ENCODE data around the gene LSM5. TPM values are rescaled to one million over a fixed set of nuclear protein-coding genes. Genes with fewer than 3 reads are reported as not detected.

The LSM5 gene
- total RNA-seq, 1 donor from 2014 or later = 168 TPM

DNA sequence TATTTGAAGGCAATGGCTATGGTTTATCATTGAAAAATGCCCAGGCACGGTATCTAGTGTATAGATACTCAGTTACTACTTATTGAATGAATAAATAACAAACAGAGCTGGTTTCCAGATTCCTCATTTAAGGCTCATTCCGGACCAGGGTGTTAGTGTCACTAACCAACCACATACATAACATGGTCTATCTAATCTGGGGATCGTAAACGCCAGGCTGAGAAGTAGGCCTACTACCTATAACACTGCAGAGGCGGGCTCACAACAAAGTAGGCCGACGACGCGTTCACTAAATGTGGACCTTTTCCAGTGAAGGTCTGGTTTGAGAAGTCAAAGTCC is 423 bp downstream of the LSM5 start:
- TF ChIP-seq EZH2phosphoT487 (IDR thresholded peaks at IDR 0.05) = peak; percentile 11
- TF ChIP-seq, protein P1, sequence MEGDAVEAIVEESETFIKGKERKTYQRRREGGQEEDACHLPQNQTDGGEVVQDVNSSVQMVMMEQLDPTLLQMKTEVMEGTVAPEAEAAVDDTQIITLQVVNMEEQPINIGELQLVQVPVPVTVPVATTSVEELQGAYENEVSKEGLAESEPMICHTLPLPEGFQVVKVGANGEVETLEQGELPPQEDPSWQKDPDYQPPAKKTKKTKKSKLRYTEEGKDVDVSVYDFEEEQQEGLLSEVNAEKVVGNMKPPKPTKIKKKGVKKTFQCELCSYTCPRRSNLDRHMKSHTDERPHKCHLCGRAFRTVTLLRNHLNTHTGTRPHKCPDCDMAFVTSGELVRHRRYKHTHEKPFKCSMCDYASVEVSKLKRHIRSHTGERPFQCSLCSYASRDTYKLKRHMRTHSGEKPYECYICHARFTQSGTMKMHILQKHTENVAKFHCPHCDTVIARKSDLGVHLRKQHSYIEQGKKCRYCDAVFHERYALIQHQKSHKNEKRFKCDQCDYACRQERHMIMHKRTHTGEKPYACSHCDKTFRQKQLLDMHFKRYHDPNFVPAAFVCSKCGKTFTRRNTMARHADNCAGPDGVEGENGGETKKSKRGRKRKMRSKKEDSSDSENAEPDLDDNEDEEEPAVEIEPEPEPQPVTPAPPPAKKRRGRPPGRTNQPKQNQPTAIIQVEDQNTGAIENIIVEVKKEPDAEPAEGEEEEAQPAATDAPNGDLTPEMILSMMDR (IDR thresholded peaks at IDR 0.05) = no peak
- H3K27ac Mint-ChIP-seq = peak overlapping the region; percentile 55

DNA sequence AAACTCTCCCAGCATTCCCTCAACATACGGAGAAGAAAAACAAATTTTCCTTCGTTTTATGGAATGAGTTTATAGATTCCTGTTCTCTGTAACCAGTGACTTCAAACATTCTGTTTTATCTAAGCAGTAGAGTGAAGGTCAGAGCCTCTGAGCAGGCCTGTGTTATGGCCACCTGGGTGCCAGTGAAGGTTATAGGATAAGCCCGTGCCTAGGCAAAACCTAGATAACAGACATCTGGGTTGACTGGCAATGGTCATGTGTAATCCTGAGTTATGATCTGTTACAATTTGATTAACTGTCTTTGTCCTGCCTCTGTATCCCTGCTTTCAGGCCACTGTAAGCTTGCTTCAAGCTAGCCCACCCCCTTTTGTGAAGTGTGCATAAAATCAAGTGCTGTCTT is 8.3 kb downstream of the LSM5 start:
- DNase-seq (ENCODE audit: low spot score) = no peak
- Mint-ChIP-seq H3K27me3 (ENCODE audit: insufficient read depth, low read depth) (no peaks in the 10 kb centered on the region), H3K27ac (no peak overlapping the region), H3K4me1 (no peaks in the 10 kb centered on the region), H3K4me3 (no peak overlapping the region), H3K9me3 (no peaks in the 10 kb centered on the region), H3K36me3 (peaks cover 2% of the 10 kb centered on the region)
- Histone ChIP-seq H3K9me3 (ENCODE audit: low read depth) (no peaks in the 10 kb centered on the region), H3K79me2 (ENCODE audit: low read depth) (no peaks in the 10 kb centered on the region), H3K4me1 (no peaks in the 10 kb centered on the region), H4K20me1 (ENCODE audit: low read depth) (no peaks in the 10 kb centered on the region), H3K27ac (no peak overlapping the region), H3K4me2 (no peak overlapping the region), H3F3A (ENCODE audit: low read depth) (no peaks in the 10 kb centered on the region), H3K9ac (no peak overlapping the region), H3K4me3 (no peak overlapping the region), H3K27me3 (no peaks in the 10 kb centered on the region), H3K36me3 (peaks cover 10% of the 10 kb centered on the region), H2AFZ (replicated peaks) (no peak overlapping the region)
- TF ChIP-seq EZH2phosphoT487 (IDR thresholded peaks at IDR 0.05) = no peak
- TF ChIP-seq EZH2 (IDR thresholded peaks at IDR 0.05) = no peak
- TF ChIP-seq, protein P1 (IDR thresholded peaks at IDR 0.05) = no peak

More for the DNA sequence above, 423 bp downstream of the LSM5 start:
- peaks cover 20% of the 10 kb centered on the region for H3K79me2 ChIP-seq (ENCODE audit: low read depth)
- H3K9me3 ChIP-seq (ENCODE audit: low read depth) = no peaks in the 10 kb centered on the region
- no peak for DNase-seq (ENCODE audit: low spot score)
- peaks cover 11% of the 10 kb centered on the region for H3K4me1 ChIP-seq
- no peak overlapping the region for H3K27ac ChIP-seq
- H3K9ac ChIP-seq = peak overlapping the region; percentile 74
- peaks cover 19% of the 10 kb centered on the region for H3K36me3 ChIP-seq
- H2AFZ ChIP-seq (replicated peaks) = peak overlapping the region; percentile 83
- no peaks in the 10 kb centered on the region for H3K27me3 ChIP-seq
- peaks cover 10% of the 10 kb centered on the region for H3K4me1 Mint-ChIP-seq
- peak overlapping the region; percentile 83 for H3K4me2 ChIP-seq
- no peaks in the 10 kb centered on the region for H4K20me1 ChIP-seq (ENCODE audit: low read depth)
- H3K4me3 ChIP-seq = peak overlapping the region; percentile 70
- H3K27me3 Mint-ChIP-seq (ENCODE audit: insufficient read depth, low read depth) = peaks cover 4% of the 10 kb centered on the region
- H3K36me3 Mint-ChIP-seq = peaks cover 8% of the 10 kb centered on the region
- peak overlapping the region; percentile 87 for H3K4me3 Mint-ChIP-seq
- no peaks in the 10 kb centered on the region for H3K9me3 Mint-ChIP-seq
- H3F3A ChIP-seq (ENCODE audit: low read depth) = peaks cover 11% of the 10 kb centered on the region

DNA sequence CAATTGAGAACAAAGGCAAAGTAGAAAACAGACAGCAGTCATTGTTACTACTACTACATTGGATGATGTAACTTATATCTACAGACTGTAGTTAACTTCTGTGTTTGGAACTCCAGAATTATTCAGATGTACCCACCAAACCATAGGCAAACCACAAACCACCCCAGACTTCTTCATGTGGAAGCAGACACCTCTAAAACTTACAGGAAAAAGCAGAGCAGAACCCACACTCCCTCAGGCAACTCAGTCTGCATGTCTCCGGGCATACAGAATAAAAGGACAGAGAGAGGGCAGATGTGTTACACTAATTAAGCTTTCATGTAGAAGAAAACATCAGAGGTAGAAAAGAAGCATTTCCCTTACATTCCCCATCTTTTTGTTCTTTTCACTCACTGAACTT is 9.0 kb downstream of the LSM5 start:
- Mint-ChIP-seq H3K4me1 (no peaks in the 10 kb centered on the region), H3K9me3 (no peaks in the 10 kb centered on the region), H3K4me3 (no peak overlapping the region), H3K27ac (no peak overlapping the region), H3K27me3 (ENCODE audit: insufficient read depth, low read depth) (no peaks in the 10 kb centered on the region), H3K36me3 (peaks cover 2% of the 10 kb centered on the region)
- no peak overlapping the region for H3K4me2 ChIP-seq
- no peaks in the 10 kb centered on the region for H3K79me2 ChIP-seq (ENCODE audit: low read depth)
- peaks cover 3% of the 10 kb centered on the region for H3K36me3 ChIP-seq
- H3F3A ChIP-seq (ENCODE audit: low read depth) = no peaks in the 10 kb centered on the region
- DNase-seq (ENCODE audit: low spot score) = no peak
- H2AFZ ChIP-seq (replicated peaks) = no peak overlapping the region
- no peaks in the 10 kb centered on the region for H4K20me1 ChIP-seq (ENCODE audit: low read depth)
- no peak overlapping the region for H3K9ac ChIP-seq
- H3K4me1 ChIP-seq = no peaks in the 10 kb centered on the region
- TF ChIP-seq EZH2 (IDR thresholded peaks at IDR 0.05) (no peak), EZH2phosphoT487 (IDR thresholded peaks at IDR 0.05) (no peak)
- TF ChIP-seq, protein P1 (IDR thresholded peaks at IDR 0.05) = no peak
- no peak overlapping the region for H3K4me3 ChIP-seq
- H3K27me3 ChIP-seq = no peaks in the 10 kb centered on the region
- no peaks in the 10 kb centered on the region for H3K9me3 ChIP-seq (ENCODE audit: low read depth)
- H3K27ac ChIP-seq = no peak overlapping the region
